Measurements from ENCODE around the gene DCAF15.

DCAF15 gene

DNA sequence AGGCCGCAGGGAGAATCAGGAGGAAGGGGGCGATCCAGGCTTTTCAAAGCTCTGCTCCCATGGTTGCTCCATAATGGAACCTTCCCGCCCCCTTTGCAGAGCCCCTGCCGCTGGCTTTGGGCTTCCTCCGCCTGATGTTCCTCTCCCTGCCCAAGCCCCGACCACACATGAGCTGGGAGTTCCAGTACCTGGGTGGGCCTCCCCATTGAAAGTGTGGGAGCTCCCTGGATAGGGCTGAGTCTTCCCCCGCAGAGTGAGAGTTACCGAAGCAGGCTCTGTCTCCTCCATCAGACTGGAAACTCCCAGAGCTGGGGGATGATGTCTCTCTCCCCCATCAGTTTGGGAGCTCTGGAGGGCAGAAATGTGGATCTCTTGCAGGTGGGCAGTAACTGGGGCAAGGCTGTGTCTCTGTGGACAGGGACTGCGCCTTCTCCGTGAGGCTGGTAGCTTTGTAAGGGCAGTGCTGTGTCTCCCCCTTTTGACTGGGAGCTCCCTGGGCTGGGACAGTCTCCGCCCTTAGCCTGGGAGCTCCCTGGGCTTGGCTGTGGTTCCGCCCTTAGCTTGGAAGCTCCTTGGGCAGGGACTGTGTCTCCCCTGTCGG is 722 bp downstream of the DCAF15 start:
- TF ChIP-seq, protein P1, sequence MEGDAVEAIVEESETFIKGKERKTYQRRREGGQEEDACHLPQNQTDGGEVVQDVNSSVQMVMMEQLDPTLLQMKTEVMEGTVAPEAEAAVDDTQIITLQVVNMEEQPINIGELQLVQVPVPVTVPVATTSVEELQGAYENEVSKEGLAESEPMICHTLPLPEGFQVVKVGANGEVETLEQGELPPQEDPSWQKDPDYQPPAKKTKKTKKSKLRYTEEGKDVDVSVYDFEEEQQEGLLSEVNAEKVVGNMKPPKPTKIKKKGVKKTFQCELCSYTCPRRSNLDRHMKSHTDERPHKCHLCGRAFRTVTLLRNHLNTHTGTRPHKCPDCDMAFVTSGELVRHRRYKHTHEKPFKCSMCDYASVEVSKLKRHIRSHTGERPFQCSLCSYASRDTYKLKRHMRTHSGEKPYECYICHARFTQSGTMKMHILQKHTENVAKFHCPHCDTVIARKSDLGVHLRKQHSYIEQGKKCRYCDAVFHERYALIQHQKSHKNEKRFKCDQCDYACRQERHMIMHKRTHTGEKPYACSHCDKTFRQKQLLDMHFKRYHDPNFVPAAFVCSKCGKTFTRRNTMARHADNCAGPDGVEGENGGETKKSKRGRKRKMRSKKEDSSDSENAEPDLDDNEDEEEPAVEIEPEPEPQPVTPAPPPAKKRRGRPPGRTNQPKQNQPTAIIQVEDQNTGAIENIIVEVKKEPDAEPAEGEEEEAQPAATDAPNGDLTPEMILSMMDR (IDR thresholded peaks at IDR 0.05; ENCODE audit: insufficient read depth, low read depth, low read length, missing control alignments): peak; percentile 35
- DNase-seq (ENCODE audit: low read depth): peak; percentile 79
- H3K4me3 ChIP-seq (ENCODE audit: low read length): peak overlapping the region; percentile 64

DNA sequence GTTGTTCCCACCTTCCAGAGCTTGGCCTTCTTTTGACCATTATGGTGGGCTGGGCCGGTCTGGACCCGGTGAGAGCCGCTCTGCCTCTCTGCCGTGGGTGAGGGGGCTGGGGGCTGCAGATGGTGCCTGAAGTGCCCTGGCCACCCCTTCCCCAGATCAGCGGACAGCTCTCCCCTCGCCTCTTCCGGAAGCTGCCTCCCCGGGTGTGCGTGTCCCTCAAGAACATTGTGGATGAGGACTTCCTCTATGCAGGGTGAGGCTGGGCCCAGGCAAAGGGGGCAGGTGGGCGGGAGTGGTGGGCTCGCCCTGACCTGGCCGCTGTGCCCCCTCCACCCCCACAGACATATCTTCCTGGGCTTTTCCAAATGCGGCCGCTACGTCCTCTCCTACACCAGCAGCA is 1.9 kb downstream of the DCAF15 start:
- DNase-seq (ENCODE audit: low read depth): no peak
- no peak overlapping the region for H3K4me3 ChIP-seq (ENCODE audit: low read length)
- TF ChIP-seq, protein P1 (IDR thresholded peaks at IDR 0.05; ENCODE audit: insufficient read depth, low read depth, low read length, missing control alignments): no peak

DNA sequence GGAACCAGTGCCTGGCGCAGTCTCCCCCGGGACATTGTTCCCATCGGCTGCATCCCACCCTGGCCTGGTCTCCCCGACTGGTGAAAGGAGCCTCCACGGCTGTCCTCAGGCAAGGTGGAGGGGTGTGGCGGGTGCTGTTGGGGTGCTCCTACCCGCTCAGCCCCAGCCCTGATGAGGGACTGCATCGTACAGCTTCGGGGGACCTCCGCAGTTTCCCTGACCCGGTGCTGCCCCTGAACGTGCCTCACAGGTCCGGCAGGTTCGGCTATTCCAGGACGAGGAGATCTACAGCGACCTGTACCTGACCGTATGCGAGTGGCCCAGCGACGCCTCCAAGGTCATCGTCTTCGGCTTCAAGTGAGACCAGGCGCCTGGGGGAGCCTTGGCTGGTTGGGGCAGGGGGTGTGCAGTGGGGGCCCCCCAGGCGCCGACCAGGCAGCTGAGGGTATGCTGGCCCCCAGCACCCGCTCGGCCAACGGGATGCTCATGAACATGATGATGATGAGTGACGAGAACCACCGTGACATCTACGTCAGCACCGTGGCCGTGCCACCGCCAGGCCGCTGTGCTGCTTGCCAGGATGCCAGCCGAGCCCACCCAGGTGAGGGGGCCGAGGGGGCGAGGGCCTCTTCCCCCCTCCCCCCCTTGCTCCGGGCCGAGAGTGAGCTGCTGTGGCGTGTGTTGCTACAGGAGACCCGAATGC is 3.5 kb downstream of the DCAF15 start:
- TF ChIP-seq, protein P1 (IDR thresholded peaks at IDR 0.05; ENCODE audit: insufficient read depth, low read depth, low read length, missing control alignments): no peak
- no peak for DNase-seq (ENCODE audit: low read depth)
- H3K4me3 ChIP-seq (ENCODE audit: low read length): no peak overlapping the region

DNA sequence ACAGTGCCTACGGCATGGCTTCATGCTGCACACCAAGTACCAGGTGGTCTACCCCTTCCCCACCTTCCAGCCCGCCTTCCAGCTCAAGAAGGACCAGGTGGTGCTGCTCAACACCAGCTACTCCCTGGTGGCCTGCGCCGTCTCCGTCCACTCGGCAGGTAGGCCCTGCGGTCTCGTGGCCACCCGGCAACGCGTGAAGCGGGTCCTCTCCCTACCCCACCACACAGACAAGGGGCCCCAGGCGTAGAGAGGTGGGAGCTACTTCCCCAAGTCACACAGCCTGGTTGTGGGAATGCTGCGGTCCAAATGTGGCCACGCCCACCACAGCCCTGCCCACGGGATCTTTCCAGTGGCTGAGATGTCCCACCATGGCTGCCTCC is 4.0 kb downstream of the DCAF15 start:
- no peak overlapping the region for H3K4me3 ChIP-seq (ENCODE audit: low read length)
- TF ChIP-seq, protein P1 (IDR thresholded peaks at IDR 0.05; ENCODE audit: insufficient read depth, low read depth, low read length, missing control alignments): no peak
- no peak for DNase-seq (ENCODE audit: low read depth)

DNA sequence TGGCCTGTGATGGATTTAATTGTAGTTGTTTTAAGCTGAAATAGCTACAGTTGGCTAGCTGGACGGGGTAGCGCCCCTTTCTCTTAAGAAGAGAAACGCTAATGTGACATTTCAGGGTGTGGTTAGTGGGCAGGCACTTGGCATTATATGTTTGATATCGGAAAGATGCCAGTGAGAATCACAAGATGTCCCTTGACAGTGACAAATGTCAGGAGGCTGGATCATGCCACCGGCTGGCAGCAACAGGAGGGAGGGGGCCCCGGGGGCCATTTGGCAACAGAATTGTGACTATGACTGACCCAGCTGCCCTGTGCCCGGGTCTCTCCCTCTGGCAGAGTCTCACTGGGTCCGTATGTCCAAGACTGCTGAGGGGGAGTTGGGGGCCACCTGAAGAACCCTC is 4.7 kb downstream of the DCAF15 start:
- no peak overlapping the region for H3K4me3 ChIP-seq (ENCODE audit: low read length)
- no peak for DNase-seq (ENCODE audit: low read depth)
- TF ChIP-seq, protein P1 (IDR thresholded peaks at IDR 0.05; ENCODE audit: insufficient read depth, low read depth, low read length, missing control alignments): no peak

DNA sequence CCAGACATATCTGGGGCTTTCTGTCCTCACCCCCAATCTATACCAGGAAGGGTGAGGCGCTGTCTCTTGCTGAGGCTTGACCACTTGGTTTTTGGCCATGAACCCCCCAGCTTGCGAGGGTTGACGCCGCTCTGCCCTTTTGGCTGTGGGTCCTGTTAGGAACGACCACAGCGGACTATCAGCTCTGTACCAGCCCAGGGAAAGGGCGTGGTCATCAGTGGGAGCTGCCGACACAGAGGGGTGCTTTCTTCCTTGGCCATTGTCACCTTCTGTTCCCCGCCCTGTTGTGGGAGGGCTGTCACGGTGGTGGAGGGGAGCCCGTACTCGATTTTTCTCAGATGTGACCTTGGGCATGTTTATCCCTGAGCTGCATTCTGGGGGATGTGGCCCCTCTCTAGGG is 5.7 kb downstream of the DCAF15 start:
- TF ChIP-seq, protein P1 (IDR thresholded peaks at IDR 0.05; ENCODE audit: insufficient read depth, low read depth, low read length, missing control alignments): no peak
- H3K4me3 ChIP-seq (ENCODE audit: low read length): no peak overlapping the region
- DNase-seq (ENCODE audit: low read depth): no peak

Measured in epithelial cell of esophagus (primary cell).